Measurements from ENCODE around the gene METTL15.

DNA sequence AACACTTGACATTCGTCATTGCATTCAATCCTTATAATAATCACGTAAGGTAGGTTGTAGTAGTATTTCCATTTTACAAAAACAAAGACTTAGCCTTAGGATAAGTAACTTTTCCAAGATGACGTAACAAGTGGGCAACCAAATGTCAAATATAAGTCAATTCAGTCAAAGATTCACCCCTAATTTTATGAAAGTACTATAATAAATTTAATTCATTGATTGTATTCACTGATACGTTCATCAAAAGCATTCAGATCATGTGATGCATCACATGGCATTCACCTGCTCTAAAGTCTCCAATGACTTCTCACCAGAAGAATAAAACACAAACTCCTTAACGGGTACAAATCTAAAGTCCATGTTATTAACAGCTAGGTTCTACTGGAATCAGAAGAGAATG lies 2.3 kb upstream of the METTL15 start:
- TF ChIP-seq, protein P1, sequence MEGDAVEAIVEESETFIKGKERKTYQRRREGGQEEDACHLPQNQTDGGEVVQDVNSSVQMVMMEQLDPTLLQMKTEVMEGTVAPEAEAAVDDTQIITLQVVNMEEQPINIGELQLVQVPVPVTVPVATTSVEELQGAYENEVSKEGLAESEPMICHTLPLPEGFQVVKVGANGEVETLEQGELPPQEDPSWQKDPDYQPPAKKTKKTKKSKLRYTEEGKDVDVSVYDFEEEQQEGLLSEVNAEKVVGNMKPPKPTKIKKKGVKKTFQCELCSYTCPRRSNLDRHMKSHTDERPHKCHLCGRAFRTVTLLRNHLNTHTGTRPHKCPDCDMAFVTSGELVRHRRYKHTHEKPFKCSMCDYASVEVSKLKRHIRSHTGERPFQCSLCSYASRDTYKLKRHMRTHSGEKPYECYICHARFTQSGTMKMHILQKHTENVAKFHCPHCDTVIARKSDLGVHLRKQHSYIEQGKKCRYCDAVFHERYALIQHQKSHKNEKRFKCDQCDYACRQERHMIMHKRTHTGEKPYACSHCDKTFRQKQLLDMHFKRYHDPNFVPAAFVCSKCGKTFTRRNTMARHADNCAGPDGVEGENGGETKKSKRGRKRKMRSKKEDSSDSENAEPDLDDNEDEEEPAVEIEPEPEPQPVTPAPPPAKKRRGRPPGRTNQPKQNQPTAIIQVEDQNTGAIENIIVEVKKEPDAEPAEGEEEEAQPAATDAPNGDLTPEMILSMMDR (conservative IDR thresholded peaks at IDR 0.05; ENCODE audit: low read length), result no peak
- no peak for TF ChIP-seq EZH2phosphoT487 (IDR thresholded peaks at IDR 0.05; ENCODE audit: borderline replicate concordance, low read depth, low read length)
